Astrocyte (in vitro differentiated cells and primary cell): ENCODE data around the gene PXMP4. TPM values are rescaled to one million over a fixed set of nuclear protein-coding genes. Genes with fewer than 3 reads are reported as not detected.

Source experiments
- DNase-seq: peaks from one replicate; pipeline ENCODE4 v3.0.0-alpha.2; 2010; ENCODE audit warnings: low read depth
- FAIRE-seq: peaks from 2 replicates; lab custom pipeline; 2011; peaks lifted over from hg19 to GRCh38; lab: Jason Lieb, UNC
- H2AFZ ChIP-seq: 2 replicates; pipeline ENCODE4 v1.6.0; 2012; ENCODE audit warnings: low read depth, low read length, inconsistent platforms
- H3K27ac ChIP-seq: 2 replicates; pipeline ENCODE4 v1.5.1; 2011; ENCODE audit warnings: low read depth, low read length, inconsistent platforms
- H3K27me3 ChIP-seq: 2 replicates; pipeline ENCODE4 v1.6.0; 2011; ENCODE audit warnings: low read length, inconsistent platforms; ENCODE audit not compliant: insufficient read depth
- H3K36me3 ChIP-seq: 2 replicates; pipeline ENCODE4 v1.5.1; 2011; ENCODE audit warnings: low read length, inconsistent platforms; ENCODE audit not compliant: insufficient read depth
- H3K4me1 ChIP-seq: 2 replicates; pipeline ENCODE4 v1.5.1; 2011; ENCODE audit warnings: low read length, inconsistent platforms; ENCODE audit not compliant: insufficient read depth
- H3K4me2 ChIP-seq: 2 replicates; pipeline ENCODE4 v1.6.0; 2012; ENCODE audit warnings: low read length, inconsistent platforms
- H3K4me3 ChIP-seq: 2 replicates; pipeline ENCODE4 v1.5.1; 2011; ENCODE audit warnings: low read depth, mild to moderate bottlenecking, low read length, inconsistent platforms; ENCODE audit not compliant: insufficient read depth
- H3K79me2 ChIP-seq: 2 replicates; pipeline ENCODE4 v1.6.0; 2012; ENCODE audit warnings: mild to moderate bottlenecking, low read length, inconsistent platforms; ENCODE audit not compliant: insufficient read depth
- H3K9ac ChIP-seq: 2 replicates; pipeline ENCODE4 v1.6.0; 2012; ENCODE audit warnings: mild to moderate bottlenecking, low read length, inconsistent platforms
- H3K9me3 ChIP-seq: 2 replicates; pipeline ENCODE4 v1.5.1; 2012; ENCODE audit warnings: low read depth, mild to moderate bottlenecking, low read length, inconsistent platforms; ENCODE audit not compliant: insufficient read depth
- H4K20me1 ChIP-seq: 2 replicates; pipeline ENCODE4 v1.6.0; 2012; ENCODE audit warnings: low read length, inconsistent platforms; ENCODE audit not compliant: insufficient read depth
- H3K27ac Mint-ChIP-seq: one replicate; pipeline ENCODE4 v1.8.0; 2021; ENCODE audit warnings: mild to moderate bottlenecking, mixed read lengths; ENCODE audit not compliant: unreplicated experiment
- H3K27me3 Mint-ChIP-seq: one replicate; pipeline ENCODE4 v1.8.0; 2021; ENCODE audit warnings: low read depth, mixed read lengths; ENCODE audit not compliant: unreplicated experiment
- H3K36me3 Mint-ChIP-seq: one replicate; pipeline ENCODE4 v1.8.0; 2021; ENCODE audit warnings: low read depth, mixed read lengths; ENCODE audit not compliant: unreplicated experiment
- H3K4me1 Mint-ChIP-seq: one replicate; pipeline ENCODE4 v1.8.0; 2021; ENCODE audit warnings: low read depth, mixed read lengths; ENCODE audit not compliant: unreplicated experiment
- H3K4me3 Mint-ChIP-seq: one replicate; pipeline ENCODE4 v1.8.0; 2021; ENCODE audit warnings: mild to moderate bottlenecking, moderate library complexity, mixed read lengths; ENCODE audit not compliant: unreplicated experiment
- H3K9me3 Mint-ChIP-seq: one replicate; pipeline ENCODE4 v1.8.0; 2021; ENCODE audit warnings: mild to moderate bottlenecking, mixed read lengths; ENCODE audit not compliant: unreplicated experiment
- CTCF ChIP-seq: IDR thresholded peaks from 2 replicates; pipeline ENCODE4 v1.5.1; 2011; ENCODE audit warnings: low read depth, mild to moderate bottlenecking, inconsistent platforms, low read length, moderate library complexity; ENCODE audit not compliant: insufficient read depth
- EZH2 ChIP-seq: IDR thresholded peaks from 2 replicates; pipeline ENCODE4 v1.6.1; 2012; ENCODE audit warnings: mild to moderate bottlenecking, low read length, inconsistent platforms; ENCODE audit not compliant: insufficient read depth
- total RNA-seq: library from RNA; stranded (reverse); gene quantifications from 2 replicates; pipeline ENCODE4 v1.2.1, GENCODE V29; 2021

PXMP4 gene
- total RNA-seq, 1 donor from 2014 or later: 1.1 TPM

- Histone ChIP-seq H3K9me3 (no peaks in the 10 kb centered on the region), H3K4me3 (no peak overlapping the region), H3K9ac (no peak overlapping the region), H3K4me1 (peaks cover 22% of the 10 kb centered on the region), H2AFZ (no peak overlapping the region), H4K20me1 (peaks cover 7% of the 10 kb centered on the region), H3K27ac (no peak overlapping the region), H3K4me2 (no peak overlapping the region), H3K27me3 (no peaks in the 10 kb centered on the region), H3K36me3 (no peaks in the 10 kb centered on the region), H3K79me2 (peaks cover 10% of the 10 kb centered on the region)
- Mint-ChIP-seq H3K9me3 (no peaks in the 10 kb centered on the region), H3K27ac (no peak overlapping the region), H3K4me3 (no peak overlapping the region), H3K4me1 (peaks cover 7% of the 10 kb centered on the region), H3K36me3 (peaks cover 2% of the 10 kb centered on the region), H3K27me3 (peaks cover 3% of the 10 kb centered on the region)
- FAIRE-seq: no peak
- no peak for TF ChIP-seq CTCF
- no peak for TF ChIP-seq EZH2
- DNase-seq: no peak
Measured at GRCh38 chr20:33687993-33688937, 31.8 kb downstream of the PXMP4 start.

GRCh38 chr20:33687370-33687915, 32.7 kb downstream of the PXMP4 start:
- peak overlapping the region; percentile 16 for H3K4me2 ChIP-seq
- peak overlapping the region; percentile 75 for H3K27ac Mint-ChIP-seq
- H3K27ac ChIP-seq: no peak overlapping the region
- no peaks in the 10 kb centered on the region for H3K9me3 Mint-ChIP-seq
- H3K27me3 Mint-ChIP-seq: peaks cover 3% of the 10 kb centered on the region
- H3K4me3 ChIP-seq: no peak overlapping the region
- peaks cover 10% of the 10 kb centered on the region for H3K79me2 ChIP-seq
- peaks cover 10% of the 10 kb centered on the region for H4K20me1 ChIP-seq
- H3K36me3 Mint-ChIP-seq: peaks cover 2% of the 10 kb centered on the region
- FAIRE-seq (no peak), DNase-seq (no peak)
- H3K4me3 Mint-ChIP-seq: peak overlapping the region; percentile 87
- H3K9ac ChIP-seq: no peak overlapping the region
- TF ChIP-seq EZH2: no peak
- no peak for TF ChIP-seq CTCF
- H3K9me3 ChIP-seq: no peaks in the 10 kb centered on the region
- no peaks in the 10 kb centered on the region for H3K27me3 ChIP-seq
- H3K4me1 ChIP-seq: peaks cover 22% of the 10 kb centered on the region
- H3K36me3 ChIP-seq: no peaks in the 10 kb centered on the region
- peaks cover 7% of the 10 kb centered on the region for H3K4me1 Mint-ChIP-seq
- H2AFZ ChIP-seq: no peak overlapping the region
